Activated gamma-delta T cell (primary cell): ENCODE results near the gene PLPPR2.
A peak's percentile ranks its signal among the peaks of the same experiment; 100 is the strongest.
"Not testable (repeated sequence)": the region's sequence is repeated elsewhere in the genome, so short reads cannot be mapped to it uniquely, and the experiment has no call there.

Experiments used
- DNase-seq: peaks from one replicate; lab custom pipeline; 2025; lab: John Stamatoyannopoulos, UW

The PLPPR2 gene

GRCh38 chr19:11370744-11371143, 15.5 kb downstream of the PLPPR2 start:
- no peak for DNase-seq

- no peak for DNase-seq
Observed at GRCh38 chr19:11373166-11373884, 18.1 kb downstream of the PLPPR2 start.

GRCh38 chr19:11373885-11374432, 18.7 kb downstream of the PLPPR2 start:
- no peak for DNase-seq

GRCh38 chr19:11374433-11375142, 19.4 kb downstream of the PLPPR2 start, which contains the start of gene SWSAP1:
Gene SWSAP1, plus strand, starts transcription at chr19:11374666. Its CDS starts 15 bp downstream, at chr19:11374681.
- DNase-seq = peak; percentile 85

GRCh38 chr19:11375143-11375948, 20.1 kb downstream of the PLPPR2 start:
- peak; percentile 38 for DNase-seq

- no peak for DNase-seq
Observed at GRCh38 chr19:11377237-11377636, 22.0 kb downstream of the PLPPR2 start.

GRCh38 chr19:11377756-11378155, 22.5 kb downstream of the PLPPR2 start:
- DNase-seq = no peak

GRCh38 chr19:11378319-11379189, 23.3 kb downstream of the PLPPR2 start:
- no peak for DNase-seq

GRCh38 chr19:11379269-11379845, 24.1 kb downstream of the PLPPR2 start:
- not testable (repeated sequence) for DNase-seq

GRCh38 chr19:11379857-11380350, 24.7 kb downstream of the PLPPR2 start:
- no peak for DNase-seq

GRCh38 chr19:11380653-11381537, 25.7 kb downstream of the PLPPR2 start:
- peak; percentile 78 for DNase-seq

- no peak for DNase-seq
Observed at GRCh38 chr19:11382898-11383705, 27.9 kb downstream of the PLPPR2 start.

GRCh38 chr19:11383706-11384048, 28.4 kb downstream of the PLPPR2 start:
- DNase-seq = no peak

GRCh38 chr19:11384778-11385129, 29.5 kb downstream of the PLPPR2 start:
- no peak for DNase-seq

- DNase-seq = no peak
Observed at GRCh38 chr19:11387162-11388034, 32.2 kb downstream of the PLPPR2 start.

GRCh38 chr19:11390359-11390758, 35.1 kb downstream of the PLPPR2 start:
- no peak for DNase-seq

GRCh38 chr19:11390933-11391680, 35.9 kb downstream of the PLPPR2 start:
- DNase-seq = no peak
